ENCODE data around the gene DNMT3A. TPM values are rescaled to one million over a fixed set of nuclear protein-coding genes. Genes with fewer than 3 reads are reported as not detected.

DNMT3A gene
- total and polyA plus RNA-seq, 2 experiments from 2014 or later, result 47.2 to 80.4 TPM

DNA sequence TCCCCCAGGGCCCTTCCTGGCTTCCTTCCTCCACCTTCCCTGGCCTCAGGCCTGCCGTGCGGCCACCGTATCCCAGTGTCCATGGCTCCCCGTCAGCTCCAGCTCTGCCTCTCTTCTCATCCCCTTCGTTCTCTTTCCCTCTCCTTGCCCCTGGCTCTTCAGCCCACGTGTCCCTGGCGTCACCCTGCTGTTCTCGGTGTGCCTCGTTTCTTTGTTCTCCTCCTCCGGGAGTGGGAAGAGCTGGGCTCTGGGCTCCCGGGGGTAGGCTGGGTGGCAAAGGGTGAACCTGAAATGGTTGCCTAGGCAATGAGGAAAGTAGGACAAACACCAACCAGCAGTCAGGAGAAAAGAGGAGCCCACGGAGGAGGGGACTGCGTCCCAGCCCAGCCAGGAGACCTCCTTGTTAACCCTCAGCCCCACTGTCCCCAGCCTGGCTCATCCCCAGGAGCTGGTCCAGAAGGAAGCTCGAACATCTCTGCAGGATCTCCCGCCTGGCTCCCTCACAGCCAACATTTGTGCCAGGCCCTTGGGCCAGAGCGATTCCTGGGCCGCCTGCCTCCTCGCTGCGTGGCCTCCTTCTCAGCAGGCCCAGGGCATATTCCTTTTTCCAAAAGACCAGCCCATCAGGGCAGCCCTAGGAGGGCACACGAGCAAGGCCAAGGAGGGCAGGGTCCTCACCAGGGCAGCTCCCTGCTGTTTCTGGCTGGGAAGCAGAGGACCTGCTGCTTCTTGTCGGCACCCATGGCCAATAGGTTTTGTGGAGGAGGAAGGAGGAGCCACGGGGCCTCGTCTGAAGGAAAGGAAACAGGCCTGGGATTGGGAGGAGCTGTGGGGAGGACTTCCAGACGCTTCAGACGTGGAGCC, 30.9 kb upstream of the DNMT3A start (continued):
- TF ChIP-seq, protein P1, sequence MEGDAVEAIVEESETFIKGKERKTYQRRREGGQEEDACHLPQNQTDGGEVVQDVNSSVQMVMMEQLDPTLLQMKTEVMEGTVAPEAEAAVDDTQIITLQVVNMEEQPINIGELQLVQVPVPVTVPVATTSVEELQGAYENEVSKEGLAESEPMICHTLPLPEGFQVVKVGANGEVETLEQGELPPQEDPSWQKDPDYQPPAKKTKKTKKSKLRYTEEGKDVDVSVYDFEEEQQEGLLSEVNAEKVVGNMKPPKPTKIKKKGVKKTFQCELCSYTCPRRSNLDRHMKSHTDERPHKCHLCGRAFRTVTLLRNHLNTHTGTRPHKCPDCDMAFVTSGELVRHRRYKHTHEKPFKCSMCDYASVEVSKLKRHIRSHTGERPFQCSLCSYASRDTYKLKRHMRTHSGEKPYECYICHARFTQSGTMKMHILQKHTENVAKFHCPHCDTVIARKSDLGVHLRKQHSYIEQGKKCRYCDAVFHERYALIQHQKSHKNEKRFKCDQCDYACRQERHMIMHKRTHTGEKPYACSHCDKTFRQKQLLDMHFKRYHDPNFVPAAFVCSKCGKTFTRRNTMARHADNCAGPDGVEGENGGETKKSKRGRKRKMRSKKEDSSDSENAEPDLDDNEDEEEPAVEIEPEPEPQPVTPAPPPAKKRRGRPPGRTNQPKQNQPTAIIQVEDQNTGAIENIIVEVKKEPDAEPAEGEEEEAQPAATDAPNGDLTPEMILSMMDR (conservative IDR thresholded peaks at IDR 0.05; ENCODE audit: low read depth in 2 of 2), result no peak
- TF ChIP-seq JUNB (IDR thresholded peaks at IDR 0.05; ENCODE audit: unreplicated experiment) (no peak), ZNF331 (CRISPR knock-in tag; IDR thresholded peaks at IDR 0.05; ENCODE audit: low read depth) (no peak), POLR2AphosphoS5 (IDR thresholded peaks at IDR 0.05; ENCODE audit: low read depth) (no peak), EZH2phosphoT487 (IDR thresholded peaks at IDR 0.05; ENCODE audit: unreplicated experiment) (no peak), CREB1 (CRISPR knock-in tag; IDR thresholded peaks at IDR 0.05; ENCODE audit: low read depth) (no peak)

DNA sequence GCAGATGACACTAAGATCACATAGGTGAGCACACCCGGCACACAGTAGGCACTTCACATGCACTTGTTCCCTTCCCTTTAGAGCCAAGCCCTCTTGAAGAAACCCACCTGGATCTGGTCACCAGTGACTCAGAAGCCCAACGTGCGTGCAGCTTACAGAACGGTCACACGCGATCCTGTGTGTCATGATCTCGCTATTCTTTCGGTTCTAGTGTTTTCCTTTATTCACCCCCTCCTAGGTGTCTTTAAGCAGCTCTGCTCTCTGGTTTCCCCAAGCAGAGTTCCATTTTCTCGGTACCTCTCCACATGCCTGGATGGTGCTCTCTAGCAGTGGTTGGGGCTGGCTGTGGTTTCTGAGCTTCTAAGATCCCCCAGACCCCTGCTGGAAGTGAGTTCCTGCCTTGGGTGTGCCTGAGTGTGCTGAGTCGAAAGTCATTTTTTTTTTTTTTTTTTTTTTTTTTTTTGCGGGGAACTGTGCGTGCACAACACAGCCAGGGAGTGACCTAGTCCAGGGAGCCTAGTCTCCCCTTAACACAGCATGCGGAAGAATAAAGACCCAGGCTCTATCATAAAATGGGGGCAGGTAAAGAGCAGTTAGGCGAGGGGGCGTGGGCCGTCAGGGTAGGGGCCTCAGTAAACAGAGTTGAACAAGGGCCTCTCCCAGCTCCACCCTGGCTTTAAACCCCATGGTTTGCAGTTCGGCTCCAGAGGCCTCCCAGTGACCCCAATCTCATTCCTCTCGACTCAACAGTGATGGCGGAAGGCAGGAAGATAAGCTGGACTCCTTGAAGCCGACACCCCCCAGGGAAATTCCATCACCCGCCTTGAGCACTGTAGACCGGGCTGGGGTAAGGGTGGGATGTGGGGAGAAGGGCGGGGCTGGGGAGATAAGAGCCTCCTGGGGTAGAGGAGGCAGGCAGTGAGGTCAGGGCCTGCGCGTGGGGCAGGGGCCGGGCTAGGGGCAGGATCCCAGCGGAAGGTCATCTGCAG, 29.8 kb upstream of the DNMT3A start:
- Histone ChIP-seq H3K27me3 (ENCODE audit: insufficient read depth) (no peaks in the 10 kb centered on the region), H2AFZ (no peak overlapping the region), H3K4me3 (no peak overlapping the region), H3K4me1 (ENCODE audit: insufficient read depth) (peaks cover 6% of the 10 kb centered on the region; the same call in 1 of the 2 replicates), H3K4me2 (no peak overlapping the region), H3K27ac (ENCODE audit: low read depth) (no peak overlapping the region), H4K20me1 (replicated peaks; ENCODE audit: insufficient read depth) (no peaks in the 10 kb centered on the region), H3K36me3 (ENCODE audit: insufficient read depth) (no peaks in the 10 kb centered on the region), H3K79me2 (replicated peaks; ENCODE audit: insufficient read depth) (no peaks in the 10 kb centered on the region), H3K9me2 (ENCODE audit: insufficient read depth) (no peaks in the 10 kb centered on the region), H3F3A (replicated peaks; ENCODE audit: low read depth) (no peaks in the 10 kb centered on the region)
- H3K27me3 Mint-ChIP-seq (ENCODE audit: insufficient read depth, low read depth, poor library complexity), result peaks cover 17% of the 10 kb centered on the region
- no peak overlapping the region for H3K27ac Mint-ChIP-seq
- no peak overlapping the region for H3K4me3 Mint-ChIP-seq
- no peaks in the 10 kb centered on the region for H3K36me3 Mint-ChIP-seq (ENCODE audit: low read depth)
- peaks cover 14% of the 10 kb centered on the region for H3K4me1 Mint-ChIP-seq
- DNase-seq (ENCODE audit: low spot score) (no peak), ATAC-seq (no peak)
- H3K9me3 Mint-ChIP-seq, result no peaks in the 10 kb centered on the region; the same call in 1 of the 3 replicates
- TF ChIP-seq ZNF114 (CRISPR knock-in tag; IDR thresholded peaks at IDR 0.05) (no peak), ZNF331 (CRISPR knock-in tag; IDR thresholded peaks at IDR 0.05; ENCODE audit: low read depth) (no peak), STAT1 (IDR thresholded peaks at IDR 0.05; ENCODE audit: unreplicated experiment) (no peak), EZH2 (IDR thresholded peaks at IDR 0.05; ENCODE audit: low read depth, unreplicated experiment) (no peak), EZH2phosphoT487 (IDR thresholded peaks at IDR 0.05; ENCODE audit: unreplicated experiment) (no peak)
- TF ChIP-seq, protein P2, sequence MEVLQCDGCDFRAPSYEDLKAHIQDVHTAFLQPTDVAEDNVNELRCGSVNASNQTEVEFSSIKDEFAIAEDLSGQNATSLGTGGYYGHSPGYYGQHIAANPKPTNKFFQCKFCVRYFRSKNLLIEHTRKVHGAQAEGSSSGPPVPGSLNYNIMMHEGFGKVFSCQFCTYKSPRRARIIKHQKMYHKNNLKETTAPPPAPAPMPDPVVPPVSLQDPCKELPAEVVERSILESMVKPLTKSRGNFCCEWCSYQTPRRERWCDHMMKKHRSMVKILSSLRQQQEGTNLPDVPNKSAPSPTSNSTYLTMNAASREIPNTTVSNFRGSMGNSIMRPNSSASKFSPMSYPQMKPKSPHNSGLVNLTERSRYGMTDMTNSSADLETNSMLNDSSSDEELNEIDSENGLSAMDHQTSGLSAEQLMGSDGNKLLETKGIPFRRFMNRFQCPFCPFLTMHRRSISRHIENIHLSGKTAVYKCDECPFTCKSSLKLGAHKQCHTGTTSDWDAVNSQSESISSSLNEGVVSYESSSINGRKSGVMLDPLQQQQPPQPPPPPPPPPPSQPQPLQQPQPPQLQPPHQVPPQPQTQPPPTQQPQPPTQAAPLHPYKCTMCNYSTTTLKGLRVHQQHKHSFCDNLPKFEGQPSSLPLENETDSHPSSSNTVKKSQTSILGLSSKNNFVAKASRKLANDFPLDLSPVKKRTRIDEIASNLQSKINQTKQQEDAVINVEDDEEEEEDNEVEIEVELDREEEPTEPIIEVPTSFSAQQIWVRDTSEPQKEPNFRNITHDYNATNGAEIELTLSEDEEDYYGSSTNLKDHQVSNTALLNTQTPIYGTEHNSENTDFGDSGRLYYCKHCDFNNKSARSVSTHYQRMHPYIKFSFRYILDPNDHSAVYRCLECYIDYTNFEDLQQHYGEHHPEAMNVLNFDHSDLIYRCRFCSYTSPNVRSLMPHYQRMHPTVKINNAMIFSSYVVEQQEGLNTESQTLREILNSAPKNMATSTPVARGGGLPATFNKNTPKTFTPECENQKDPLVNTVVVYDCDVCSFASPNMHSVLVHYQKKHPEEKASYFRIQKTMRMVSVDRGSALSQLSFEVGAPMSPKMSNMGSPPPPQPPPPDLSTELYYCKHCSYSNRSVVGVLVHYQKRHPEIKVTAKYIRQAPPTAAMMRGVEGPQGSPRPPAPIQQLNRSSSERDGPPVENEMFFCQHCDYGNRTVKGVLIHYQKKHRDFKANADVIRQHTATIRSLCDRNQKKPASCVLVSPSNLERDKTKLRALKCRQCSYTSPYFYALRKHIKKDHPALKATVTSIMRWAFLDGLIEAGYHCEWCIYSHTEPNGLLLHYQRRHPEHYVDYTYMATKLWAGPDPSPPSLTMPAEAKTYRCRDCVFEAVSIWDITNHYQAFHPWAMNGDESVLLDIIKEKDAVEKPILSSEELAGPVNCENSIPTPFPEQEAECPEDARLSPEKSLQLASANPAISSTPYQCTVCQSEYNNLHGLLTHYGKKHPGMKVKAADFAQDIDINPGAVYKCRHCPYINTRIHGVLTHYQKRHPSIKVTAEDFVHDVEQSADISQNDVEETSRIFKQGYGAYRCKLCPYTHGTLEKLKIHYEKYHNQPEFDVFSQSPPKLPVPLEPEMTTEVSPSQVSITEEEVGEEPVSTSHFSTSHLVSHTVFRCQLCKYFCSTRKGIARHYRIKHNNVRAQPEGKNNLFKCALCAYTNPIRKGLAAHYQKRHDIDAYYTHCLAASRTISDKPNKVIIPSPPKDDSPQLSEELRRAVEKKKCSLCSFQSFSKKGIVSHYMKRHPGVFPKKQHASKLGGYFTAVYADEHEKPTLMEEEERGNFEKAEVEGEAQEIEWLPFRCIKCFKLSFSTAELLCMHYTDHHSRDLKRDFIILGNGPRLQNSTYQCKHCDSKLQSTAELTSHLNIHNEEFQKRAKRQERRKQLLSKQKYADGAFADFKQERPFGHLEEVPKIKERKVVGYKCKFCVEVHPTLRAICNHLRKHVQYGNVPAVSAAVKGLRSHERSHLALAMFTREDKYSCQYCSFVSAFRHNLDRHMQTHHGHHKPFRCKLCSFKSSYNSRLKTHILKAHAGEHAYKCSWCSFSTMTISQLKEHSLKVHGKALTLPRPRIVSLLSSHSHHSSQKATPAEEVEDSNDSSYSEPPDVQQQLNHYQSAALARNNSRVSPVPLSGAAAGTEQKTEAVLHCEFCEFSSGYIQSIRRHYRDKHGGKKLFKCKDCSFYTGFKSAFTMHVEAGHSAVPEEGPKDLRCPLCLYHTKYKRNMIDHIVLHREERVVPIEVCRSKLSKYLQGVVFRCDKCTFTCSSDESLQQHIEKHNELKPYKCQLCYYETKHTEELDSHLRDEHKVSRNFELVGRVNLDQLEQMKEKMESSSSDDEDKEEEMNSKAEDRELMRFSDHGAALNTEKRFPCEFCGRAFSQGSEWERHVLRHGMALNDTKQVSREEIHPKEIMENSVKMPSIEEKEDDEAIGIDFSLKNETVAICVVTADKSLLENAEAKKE (CRISPR knock-in tag; IDR thresholded peaks at IDR 0.05), result no peak
- TF ChIP-seq, protein P1 (conservative IDR thresholded peaks at IDR 0.05; ENCODE audit: low read depth in 2 of 2), result no peak

All from GM23338 (cell line).